CD4-positive, alpha-beta T cell treated with Interleukin-6 for 4 hours (primary cell): ENCODE results near the gene ZSCAN22.
"Not testable (repeated sequence)": the region's sequence is repeated elsewhere in the genome, so short reads cannot be mapped to it uniquely, and the experiment has no call there.

Experiments used
- DNase-seq: peaks from one replicate; pipeline ENCODE4 v3.0.0-alpha.2; 2020; ENCODE audit warnings: mixed read lengths

Gene ZSCAN22

DNA sequence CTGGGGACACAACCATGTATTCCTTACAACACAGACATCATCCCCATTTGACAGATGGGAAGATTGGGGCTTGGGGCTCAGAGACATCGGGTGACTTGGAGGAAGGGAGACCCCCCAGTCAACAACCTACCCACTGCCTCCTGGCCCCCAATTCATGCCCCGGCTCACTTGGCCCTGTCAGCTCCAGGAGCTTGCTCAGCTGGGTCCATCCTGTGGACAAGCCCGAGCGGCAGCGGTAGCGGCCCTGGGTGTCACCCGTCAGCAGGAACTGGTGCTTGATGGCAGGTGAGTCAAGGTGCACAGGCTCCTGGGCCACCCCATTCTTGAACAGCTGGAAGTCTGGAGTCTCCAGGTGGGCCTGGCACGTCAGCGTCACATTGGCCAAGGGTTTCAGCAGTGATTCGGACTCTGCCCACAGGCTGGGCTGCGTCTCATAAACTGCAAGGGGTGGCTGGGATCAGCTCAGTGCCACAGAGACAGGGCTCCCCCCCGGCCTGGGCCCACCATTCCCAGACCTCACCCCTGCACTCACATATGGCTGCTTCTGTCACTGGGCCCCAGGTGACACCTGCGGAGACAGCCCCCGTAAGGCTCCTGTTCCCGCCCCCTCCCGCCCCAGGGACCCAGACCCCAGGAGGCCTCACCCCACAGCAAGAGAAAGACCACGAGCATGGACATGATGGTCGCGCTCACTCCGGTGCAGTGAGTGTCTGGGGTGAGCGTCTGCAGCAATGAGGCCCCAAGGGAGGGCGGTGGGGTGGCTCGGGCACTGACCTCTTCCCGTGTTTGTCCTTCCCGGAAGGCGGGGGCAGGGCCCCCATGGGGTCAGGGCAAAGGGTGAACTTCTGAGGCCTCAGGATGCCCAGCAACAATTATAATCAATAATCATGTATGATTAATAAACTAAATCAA is 26.2 kb downstream of the ZSCAN22 start, which contains the start of gene A1BG:
TSS of gene A1BG (minus strand) at position 733 of the 912 bp plus-strand sequence. CDS start at position 678, 55 bp downstream.
- no peak for DNase-seq

DNA sequence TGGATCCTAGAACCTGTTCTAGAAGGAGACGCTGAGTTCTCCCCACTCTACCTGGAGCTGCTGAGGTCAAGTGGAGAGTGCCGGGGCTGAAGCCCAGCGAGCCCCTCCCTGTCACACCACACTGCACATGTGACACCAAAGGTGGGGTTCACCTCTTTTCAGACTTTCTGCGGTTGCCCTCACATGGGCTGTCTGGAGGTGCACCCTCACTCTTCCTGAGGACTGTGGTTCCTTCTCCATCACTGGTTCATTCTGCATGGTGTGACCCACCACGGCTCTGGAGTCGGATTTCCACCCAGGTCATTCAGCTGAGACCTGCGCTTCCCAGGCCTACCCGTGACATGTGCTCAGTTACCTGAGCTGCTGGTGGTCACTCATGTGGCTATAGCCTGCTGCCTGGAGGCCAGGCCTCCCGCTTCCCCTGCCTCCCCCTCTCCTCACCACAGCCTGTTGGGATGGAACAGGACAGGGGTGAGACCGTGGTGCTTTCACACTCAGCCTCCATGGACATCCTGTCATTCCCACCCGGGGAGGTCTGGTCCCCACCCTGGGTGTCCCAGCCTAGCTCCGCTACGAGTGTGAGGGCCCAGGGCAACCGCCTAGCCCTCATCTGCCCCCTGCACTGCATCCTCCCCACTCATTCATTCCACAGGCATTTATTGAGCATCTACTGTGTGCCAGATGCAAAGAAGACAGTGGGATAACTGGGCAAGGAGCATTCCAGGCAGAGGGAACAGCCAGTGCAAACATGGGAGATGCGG is 27.1 kb downstream of the ZSCAN22 start:
- no peak for DNase-seq

DNA sequence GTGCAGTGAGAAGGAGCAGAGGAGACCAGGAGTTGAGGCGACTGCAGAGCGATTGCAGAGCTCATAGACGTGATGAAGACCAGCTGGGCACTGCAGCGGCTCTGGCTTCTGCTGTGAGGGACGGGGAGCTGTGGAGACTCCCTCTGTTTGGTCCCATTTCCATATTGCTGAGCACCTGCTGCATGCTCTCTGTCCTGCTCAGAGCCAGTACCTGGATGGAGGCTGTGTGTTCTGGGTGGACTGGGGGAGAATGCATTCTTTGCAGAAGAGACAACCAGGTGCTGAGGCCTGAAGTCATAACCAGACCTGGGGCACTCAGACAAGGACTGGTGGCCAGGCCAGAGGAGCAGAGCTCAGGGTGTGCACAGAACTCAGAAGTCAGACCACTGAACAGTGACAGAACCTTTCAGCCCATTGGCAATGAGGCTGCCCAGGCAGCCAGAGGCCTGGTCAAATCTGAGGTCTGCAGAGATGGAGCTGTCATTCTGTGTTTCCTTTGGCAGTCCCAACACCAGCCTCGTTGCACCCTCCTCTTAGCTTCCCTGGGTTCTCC is 27.8 kb downstream of the ZSCAN22 start:
- DNase-seq, result no peak

DNA sequence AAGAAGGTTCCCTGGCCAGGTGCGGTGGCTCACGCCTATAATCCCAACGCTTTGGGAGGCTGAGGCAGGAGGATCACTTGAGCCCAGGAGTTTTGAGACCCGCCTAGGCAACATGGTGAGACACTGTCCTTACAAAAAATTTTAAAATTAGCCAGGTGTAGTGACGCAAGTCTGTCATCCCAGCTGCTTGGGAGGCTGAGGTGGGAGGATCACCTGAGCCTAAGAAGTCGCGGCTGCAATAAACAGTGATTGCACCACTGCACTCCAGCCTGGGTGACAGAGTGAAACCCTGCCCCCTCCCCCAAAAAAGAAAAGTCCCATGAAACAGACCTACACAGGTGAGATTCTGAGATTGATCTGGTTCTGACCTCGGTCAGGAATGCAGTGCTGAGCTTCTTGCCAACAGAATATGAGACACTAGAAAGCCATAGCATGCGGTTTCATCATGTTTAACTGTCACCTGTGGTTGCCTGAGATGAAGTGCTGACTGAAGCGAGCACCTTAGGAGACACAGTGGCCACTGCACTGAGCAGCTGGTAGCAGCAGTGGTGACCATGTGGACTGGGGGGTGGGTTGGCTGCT is 28.5 kb downstream of the ZSCAN22 start:
- no peak for DNase-seq

DNA sequence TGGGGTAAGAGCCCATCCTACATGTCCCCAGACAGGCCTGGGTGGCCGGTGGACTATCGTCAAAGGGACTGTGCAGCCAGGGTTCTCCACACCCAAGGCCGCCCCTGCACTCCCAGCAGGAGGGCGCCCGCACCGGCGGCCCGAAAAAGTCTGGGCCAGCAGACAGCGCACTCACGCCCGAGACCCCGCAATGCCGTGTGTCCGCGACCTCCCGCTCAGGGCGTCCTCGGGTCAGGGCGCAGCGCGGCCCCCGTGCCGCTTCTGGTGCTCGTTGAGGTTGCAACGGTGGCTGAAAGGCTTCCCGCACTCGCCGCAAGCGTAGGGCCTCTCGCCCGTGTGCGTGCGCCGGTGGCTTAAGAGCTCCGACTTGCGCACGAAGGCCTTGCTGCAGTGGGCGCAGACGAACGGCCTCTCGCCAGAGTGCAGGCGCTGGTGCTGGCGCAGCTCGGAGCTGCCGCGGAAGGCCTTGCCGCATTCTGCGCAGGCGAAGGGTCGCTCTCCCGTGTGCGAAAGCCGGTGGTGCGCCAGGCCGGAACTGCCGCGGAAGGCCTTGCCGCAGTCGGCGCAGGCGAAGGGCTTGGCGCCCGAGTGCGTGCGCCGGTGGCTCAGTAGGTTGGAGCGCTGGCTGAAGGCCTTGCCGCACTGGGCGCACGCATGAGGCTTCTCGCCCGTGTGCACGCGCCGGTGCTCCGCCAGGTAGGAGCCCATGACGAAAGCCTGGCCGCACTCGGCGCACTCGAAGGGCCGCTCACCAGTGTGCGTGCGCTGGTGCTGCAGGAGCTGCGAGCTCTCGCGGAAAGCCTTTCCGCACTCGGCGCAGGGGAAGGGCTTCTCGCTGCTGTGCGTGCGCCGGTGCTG is 29.3 kb downstream of the ZSCAN22 start:
- DNase-seq, result peak; percentile 47

DNA sequence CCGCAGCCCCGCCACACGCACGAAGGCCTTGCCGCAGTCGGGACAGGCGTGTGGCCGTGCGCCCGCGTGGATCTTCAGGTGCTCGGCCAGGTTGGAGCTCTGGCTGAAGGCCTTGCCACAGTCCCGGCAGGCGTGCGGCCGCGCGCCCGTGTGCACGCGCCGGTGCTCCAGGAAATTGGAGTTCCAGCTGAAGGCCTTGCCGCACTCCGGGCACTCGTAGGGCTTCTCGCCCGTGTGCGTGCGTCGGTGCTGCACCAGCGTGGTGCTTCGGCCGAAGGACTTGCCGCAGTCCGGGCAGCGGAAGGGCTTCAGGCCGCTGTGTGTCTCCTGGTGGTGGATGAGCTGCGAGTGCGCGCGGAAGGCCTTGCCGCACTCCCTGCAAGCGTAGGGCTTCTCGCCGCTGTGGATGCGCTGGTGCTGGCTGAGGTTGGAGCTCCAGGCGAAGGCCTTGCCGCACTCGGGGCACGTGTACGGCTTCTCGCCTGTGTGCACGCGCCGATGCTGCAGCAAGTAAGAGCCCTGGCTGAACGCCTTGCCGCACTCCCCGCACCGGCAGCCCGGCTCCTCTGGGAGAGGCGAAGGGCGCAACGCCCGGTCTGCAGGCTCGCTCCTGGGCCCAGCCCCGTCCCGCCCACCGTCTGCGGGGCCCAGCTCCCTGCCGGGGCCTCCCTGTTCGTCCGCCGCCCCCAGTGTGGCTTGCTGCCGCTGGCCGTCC is 30.1 kb downstream of the ZSCAN22 start:
- no peak for DNase-seq

DNA sequence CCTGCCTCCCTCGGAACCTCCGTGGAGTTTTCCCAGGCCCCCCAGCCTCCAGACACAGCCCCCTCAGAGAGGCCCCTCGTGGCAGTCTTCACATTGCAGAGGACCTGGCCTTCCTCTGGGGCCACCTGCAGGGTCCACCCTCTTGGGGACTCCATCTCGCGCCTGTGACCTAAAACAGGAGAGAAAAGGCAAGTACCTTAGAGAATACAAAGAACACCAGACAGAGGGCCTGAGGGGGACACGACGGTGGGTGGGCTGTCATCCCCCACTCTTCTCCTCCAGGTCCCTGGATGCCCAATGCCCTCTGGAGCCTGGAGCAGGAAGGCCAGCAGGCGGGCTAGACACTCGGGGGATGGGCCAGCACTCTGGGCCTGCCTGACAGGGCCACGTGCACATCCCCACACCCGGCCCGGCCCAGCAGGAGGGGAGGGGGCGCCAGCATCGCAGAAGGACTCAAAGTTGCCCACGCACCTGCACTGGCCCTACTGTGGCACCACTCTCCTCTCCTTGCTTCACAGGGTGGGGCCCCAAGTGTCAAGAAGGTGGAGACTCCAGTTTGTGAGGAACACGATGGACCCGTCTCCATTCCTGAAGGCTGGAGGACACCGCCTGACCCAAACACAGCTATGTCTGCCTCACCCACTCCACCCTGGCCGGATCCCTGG is 30.8 kb downstream of the ZSCAN22 start:
- DNase-seq, result no peak

DNA sequence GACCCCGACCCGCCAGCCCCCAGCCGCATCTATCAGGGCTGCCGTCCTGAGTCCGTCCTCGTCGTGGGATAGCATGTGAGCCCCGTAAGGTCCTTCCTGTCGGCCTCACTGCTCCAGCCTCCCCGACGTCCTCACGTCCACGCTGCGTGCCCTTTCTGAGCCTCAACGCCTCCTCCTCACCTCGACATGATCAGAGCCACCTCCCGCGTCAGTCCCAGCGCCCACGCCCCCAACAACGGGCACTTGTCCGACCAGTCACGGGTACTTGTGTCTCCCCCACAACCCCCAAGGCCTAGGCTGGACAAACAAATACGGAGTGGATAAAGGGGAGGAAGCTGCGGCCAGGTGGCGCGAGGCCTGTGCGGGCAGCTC is 35.1 kb downstream of the ZSCAN22 start:
- DNase-seq, result peak; percentile 21

DNA sequence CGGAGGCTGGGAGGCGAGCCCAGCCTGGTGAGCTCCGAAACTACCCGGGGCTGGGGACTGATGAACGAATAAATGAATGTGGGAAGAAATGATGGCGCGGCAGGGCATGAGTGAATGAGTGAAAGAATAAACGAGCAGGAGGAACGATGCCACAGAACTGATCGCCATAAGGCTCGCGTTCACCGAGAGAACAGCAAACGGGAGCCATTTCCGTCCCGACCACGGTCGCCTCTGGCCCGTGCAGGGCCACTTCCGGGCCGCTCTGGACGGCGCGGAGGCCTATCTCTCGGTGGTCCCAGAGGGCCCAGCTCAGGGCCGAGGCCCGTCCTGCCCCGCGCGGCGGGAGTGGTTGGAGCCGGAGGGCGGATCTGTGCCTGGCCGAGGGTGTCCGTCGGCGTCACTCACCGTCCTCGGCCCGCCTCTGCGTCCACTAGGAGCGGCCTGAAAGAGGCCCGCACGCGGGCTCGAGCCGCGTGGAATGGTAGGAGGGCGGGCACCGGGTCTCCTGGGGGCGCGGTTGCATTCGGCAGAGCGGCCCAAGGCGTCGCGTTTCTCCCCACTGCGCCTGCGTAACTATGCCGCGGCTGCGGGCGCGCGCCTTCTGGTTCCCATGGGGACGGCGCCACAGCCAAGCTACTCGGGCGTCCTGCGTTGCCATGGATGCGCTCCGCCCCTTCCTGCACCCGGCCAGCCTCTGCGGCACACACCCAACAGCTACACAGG is 35.6 kb downstream of the ZSCAN22 start, which contains the start of gene ZNF497:
TSS of gene ZNF497 (minus strand) at position 480 of the 723 bp plus-strand sequence. CDS start 5,116 bp downstream, outside the sequence.
- DNase-seq, result peak; percentile 99

DNA sequence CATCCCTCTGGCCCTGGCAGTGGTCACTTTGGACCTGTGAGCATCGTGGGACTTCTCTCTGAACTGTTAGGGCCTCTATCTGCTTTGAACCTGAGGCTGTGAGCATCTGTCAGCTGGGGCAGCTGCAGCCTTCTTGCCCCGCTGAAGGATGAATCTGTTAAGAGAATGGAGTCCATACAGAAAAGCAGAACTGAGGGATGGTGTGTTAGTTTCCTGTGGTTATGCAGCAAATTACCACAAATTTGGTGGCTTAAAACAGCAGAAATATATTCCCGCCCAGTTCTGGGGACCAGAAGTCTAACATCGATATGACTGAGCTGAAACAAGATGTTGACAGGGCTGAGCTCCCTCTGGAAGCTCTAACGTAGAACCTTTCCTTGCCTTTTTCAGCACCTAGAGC is 37.4 kb downstream of the ZSCAN22 start:
- DNase-seq, result no peak

DNA sequence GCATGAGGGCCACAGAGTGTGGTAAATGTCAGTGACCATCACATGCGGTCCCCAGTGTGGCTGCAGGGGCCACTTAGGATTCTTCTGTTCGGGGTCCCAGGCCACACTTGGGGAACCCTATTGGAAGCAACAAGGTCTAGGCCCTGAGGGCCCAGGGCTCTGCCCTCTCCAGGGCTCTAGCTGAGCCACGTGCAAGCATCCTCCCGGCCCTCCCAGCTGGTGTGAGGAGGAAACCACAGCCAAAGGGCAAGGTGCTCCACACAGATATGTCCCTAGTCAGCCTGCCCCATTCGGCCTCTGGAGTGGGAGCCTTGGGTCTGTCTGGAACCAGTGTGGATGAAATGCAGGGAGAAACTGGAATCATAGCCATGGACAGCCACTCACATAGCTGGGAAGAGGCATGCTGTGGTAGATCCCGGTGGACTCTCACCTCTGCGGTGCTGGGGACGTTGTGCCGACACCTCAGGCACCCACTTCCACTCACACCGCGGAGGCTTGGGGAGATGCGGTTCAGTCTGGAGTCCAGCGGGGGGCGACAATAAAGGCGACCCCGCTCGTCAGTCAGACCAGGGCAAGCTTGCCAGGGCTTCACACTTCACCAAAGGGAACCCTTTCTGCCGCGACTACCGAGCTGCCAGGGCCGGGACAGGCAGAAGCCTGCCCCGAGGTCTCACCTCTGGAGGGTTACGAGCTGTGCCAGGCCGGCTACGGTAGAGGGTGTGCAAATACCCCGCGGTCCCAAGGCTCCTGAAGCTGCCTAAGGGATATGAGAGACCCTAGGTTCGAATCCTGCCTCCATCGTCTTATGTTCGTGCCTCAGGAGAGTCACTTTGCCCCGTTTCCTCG is 40.0 kb downstream of the ZSCAN22 start:
- DNase-seq, result no peak

DNA sequence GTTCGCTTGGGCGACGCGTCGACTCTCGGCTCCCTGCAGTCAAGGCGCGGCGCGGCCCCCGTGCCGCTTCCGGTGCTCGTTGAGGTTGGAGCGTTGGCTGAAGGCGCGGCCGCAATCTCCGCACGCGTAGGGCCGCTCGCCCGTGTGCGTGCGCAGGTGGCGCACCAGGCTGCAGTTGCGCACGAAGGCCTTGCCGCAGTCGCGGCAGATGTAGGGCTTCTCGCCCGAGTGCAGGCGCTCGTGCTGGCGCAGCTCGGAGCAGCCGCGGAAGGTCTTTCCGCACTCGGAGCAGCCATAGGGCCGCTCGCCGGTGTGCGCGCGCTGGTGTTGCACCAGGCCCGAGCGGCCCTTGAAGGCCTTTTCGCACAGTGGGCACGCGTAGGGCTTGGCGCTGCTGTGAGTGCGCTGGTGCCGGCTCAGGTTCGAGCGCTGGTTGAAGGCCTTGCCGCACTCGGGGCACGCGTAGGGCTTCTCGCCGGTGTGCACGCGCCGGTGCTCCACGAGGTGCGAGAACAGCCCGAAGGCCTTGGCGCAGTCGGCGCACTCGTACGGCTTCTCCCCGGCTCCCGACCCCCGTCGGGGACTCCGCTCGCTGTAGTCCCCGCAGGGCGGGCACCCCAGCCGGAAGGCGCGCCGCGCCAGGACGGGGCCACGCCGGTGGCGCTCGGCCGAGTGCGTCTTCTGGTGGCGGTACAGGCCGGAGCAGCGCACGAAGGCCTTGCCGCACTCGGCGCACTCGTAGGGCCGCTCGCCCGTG is 41.1 kb downstream of the ZSCAN22 start:
- DNase-seq, result no peak

DNA sequence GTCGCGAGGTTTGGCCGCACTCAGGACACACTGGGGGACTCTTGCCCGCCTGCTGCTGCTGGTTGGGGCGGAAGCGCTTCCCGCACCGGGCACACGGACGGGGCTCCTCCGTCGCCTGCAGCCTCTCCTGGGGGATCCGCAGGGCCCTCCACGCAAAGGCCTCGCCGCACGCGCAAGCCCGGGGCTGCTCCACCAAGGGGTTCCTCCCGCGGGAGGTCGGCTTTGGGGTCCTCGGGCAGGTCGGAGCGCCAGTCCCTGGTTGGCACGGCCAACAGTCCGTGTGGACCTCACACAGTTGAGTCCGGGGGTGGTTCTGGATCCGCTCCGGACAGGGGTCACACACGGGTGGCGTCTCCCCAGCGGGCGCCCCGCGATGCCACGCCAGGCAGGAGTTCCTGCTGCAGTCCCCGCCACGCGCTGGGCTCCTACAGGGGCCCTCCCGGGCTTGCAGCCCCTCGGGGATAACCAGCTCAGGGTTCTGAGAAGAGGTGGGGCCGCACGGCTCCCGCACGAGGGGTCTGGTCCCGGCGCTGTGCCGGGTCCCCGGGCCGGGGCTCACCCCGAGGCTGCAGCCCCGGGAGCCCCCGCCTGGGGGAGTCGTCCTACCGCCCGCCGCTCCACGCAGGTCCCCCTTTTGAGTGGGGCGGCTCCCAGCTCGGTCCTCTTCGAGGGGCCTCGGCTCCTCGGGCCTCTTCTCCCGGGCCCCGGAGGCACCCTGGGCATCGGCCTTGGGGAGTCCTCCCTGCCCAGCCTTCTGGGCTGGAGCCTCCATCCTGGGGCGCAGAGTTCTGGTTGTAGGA is 42.0 kb downstream of the ZSCAN22 start:
- no peak for DNase-seq

DNA sequence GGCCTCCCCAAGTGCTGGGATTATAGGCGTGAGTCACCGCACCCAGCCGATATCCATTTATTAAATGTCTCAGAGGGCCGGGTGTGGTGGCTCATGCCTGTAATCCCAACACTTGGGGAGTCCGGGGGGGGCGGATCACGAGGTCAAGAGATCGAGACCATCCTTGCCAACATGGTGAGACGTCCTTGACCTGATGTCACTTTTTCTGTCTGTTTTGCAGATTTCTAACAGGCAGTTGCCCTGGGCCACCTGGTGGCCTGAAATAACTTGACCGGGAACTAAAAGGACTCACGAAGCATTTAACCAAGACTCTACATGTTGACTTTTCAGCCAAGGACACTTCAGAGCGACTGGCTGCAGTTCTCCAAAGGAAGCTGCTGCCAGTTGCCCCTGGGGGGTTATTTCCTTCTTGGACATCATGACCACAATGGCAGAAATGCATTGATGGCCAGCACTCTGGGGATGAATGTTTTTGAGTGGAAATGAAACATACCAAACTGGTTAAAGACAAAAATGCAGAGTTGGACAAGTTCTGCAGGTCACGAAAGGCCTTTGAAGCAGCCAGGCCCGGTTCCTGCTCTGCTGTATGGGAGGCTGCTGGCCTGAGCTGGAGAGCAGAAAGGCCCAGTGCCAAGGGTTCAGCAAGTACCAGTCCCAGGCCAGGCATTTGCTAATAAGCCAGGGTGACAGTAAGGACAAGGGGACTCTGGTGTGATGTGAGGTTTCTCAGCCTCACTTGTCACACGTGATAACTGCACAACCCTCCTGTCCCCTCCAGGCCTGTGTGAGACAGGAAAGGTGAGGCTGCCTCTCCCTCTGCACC is 45.7 kb downstream of the ZSCAN22 start:
- DNase-seq, result no peak

DNA sequence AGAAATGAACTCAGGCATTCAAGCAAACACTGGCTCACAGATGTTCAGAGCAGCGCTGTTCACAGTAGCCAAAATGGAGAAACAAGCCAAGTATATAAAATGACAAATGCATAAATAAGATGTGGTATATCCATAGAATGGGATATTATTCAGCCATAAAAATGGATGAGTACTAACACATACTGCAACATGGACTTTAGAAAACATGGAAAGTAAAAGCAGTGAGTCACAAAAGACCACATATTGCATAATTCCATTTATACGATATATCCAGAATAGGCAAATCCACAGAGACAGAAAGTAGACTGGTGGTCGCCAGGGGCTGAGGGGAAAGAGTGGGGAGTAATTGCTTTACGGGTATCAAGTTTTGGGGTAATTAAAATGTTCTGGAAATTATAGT is 47.4 kb downstream of the ZSCAN22 start:
- DNase-seq, result no peak

DNA sequence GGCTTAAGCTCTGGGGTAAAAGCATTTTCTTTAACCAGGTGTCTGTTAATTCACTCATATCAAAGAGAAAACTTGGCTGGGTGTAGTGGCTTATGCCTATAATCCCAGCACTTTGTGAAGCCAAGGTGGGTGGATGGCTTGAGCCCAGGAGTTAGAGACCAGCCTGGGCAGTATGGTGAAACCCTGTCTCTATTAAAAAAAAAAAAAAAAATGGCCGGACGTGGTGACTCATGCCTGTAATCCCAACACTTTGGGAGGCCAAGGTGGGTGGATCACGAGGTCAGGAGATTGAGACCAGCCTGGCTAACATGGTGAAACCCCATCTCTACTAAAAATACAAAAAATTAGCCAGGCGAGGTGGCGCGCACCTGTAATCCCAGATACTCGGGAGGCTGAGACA is 49.9 kb downstream of the ZSCAN22 start:
- DNase-seq, result not testable (repeated sequence)

DNA sequence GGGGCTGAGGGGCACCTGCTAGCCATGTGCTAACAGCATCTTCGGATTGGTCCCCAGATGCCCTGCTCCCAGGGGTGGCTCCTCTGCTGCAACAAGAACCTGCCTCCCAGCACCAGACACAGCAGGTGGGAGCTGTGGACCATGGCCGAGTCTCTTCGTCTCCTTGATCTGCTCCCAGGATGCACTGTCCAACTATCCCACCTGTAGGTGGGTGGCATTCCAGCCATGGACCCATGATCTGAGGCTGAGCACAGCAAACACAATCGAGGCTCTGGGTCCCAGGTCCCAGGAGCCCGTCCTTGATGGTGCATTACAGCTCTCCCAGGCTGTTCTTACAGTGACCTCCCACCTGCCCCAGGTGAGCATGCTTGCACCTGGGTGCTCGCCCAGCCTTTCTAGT is 52.5 kb downstream of the ZSCAN22 start:
- no peak for DNase-seq
